Right atrium auricular region (tissue), 2 donors: ENCODE measurements around the gene KRT78. TPM values are rescaled to one million over a fixed set of nuclear protein-coding genes. Genes with fewer than 3 reads are reported as not detected.

Source experiments
- DNase-seq: peaks from one replicate; pipeline ENCODE4 v3.0.0-alpha.2; 2019; ENCODE audit warnings: low spot score
- H3K27ac ChIP-seq, 2 donors: fragments of 200-600 bp; sonication (generic); 1 replicate in 1 of 2; 2 replicates in 1 of 2; pipeline ENCODE4 v1.5.1; 2016 to 2019
- H3K27me3 ChIP-seq, 2 donors: fragments of 200-600 bp; sonication (generic); one replicate each; pipeline versions ENCODE4 v1.5.1 to v1.6.0; 2017 to 2019
- H3K36me3 ChIP-seq: fragments of 200-600 bp; sonication (generic); one replicate; pipeline ENCODE4 v1.5.1; 2016
- H3K4me1 ChIP-seq, 2 donors: fragments of 200-600 bp; sonication (generic); one replicate each; pipeline versions ENCODE4 v1.5.1 to v1.6.0; 2017 to 2019
- H3K4me3 ChIP-seq, 2 donors: fragments of 200-600 bp; sonication (generic); 1 replicate in 1 of 2; 2 replicates in 1 of 2; pipeline ENCODE4 v1.5.1; 2017 to 2019; ENCODE audit warnings: mild to moderate bottlenecking in 1 of 2, moderate library complexity in 1 of 2
- H3K9me3 ChIP-seq, 2 donors: fragments of 200-600 bp; sonication (generic); one replicate each; pipeline ENCODE4 v1.5.1; 2019
- CTCF ChIP-seq, 2 donors: fragments of 200-600 bp; sonication (generic); IDR thresholded peaks; one replicate each; pipeline ENCODE4 v1.5.1; 2019; ENCODE audit warnings: antibody characterized with exemption in 2 of 2
- total RNA-seq, 2 donors: library from RNA; depleted of rRNA; stranded (reverse); fragments of >200 nt; gene quantifications; one replicate each; pipeline ENCODE4 v1.1.0, GENCODE V29; 2016

Gene KRT78
- total RNA-seq, 2 donors from 2014 or later: not detected

- H3K9me3 ChIP-seq: no peaks in the 10 kb centered on the region
- H3K27ac ChIP-seq: no peak overlapping the region
- no peak for TF ChIP-seq CTCF (IDR thresholded peaks at IDR 0.05)
- no peak overlapping the region for H3K4me3 ChIP-seq
- no peak for DNase-seq
- H3K4me1 ChIP-seq: no peaks in the 10 kb centered on the region
- no peaks in the 10 kb centered on the region for H3K36me3 ChIP-seq
- H3K27me3 ChIP-seq: no peaks in the 10 kb centered on the region
Observed at GRCh38 chr12:52806821-52807543, 41.8 kb downstream of the KRT78 start.

GRCh38 chr12:52806169-52806811 is 42.5 kb downstream of the KRT78 start:
- Histone ChIP-seq H3K4me3 (no peak overlapping the region), H3K9me3 (no peaks in the 10 kb centered on the region), H3K36me3 (no peaks in the 10 kb centered on the region), H3K27ac (no peak overlapping the region), H3K4me1 (no peaks in the 10 kb centered on the region), H3K27me3 (no peaks in the 10 kb centered on the region)
- no peak for TF ChIP-seq CTCF (IDR thresholded peaks at IDR 0.05)
- DNase-seq: no peak

- no peak overlapping the region for H3K27ac ChIP-seq
- no peaks in the 10 kb centered on the region for H3K36me3 ChIP-seq
- TF ChIP-seq CTCF (IDR thresholded peaks at IDR 0.05): no peak
- no peak for DNase-seq
- H3K27me3 ChIP-seq: no peaks in the 10 kb centered on the region
- no peaks in the 10 kb centered on the region for H3K9me3 ChIP-seq
- H3K4me3 ChIP-seq: no peak overlapping the region
- H3K4me1 ChIP-seq: no peaks in the 10 kb centered on the region
Observed at GRCh38 chr12:52805739-52806138, 43.1 kb downstream of the KRT78 start.

- no peak overlapping the region for H3K4me3 ChIP-seq
- TF ChIP-seq CTCF (IDR thresholded peaks at IDR 0.05): no peak
- no peaks in the 10 kb centered on the region for H3K4me1 ChIP-seq
- no peaks in the 10 kb centered on the region for H3K36me3 ChIP-seq
- DNase-seq: no peak
- H3K9me3 ChIP-seq: no peaks in the 10 kb centered on the region
- no peak overlapping the region for H3K27ac ChIP-seq
- H3K27me3 ChIP-seq: no peaks in the 10 kb centered on the region
Observed at GRCh38 chr12:52805000-52805399, 43.8 kb downstream of the KRT78 start.

- Histone ChIP-seq H3K36me3 (no peaks in the 10 kb centered on the region), H3K27me3 (no peaks in the 10 kb centered on the region), H3K9me3 (no peaks in the 10 kb centered on the region), H3K27ac (no peak overlapping the region), H3K4me1 (no peaks in the 10 kb centered on the region), H3K4me3 (no peak overlapping the region)
- TF ChIP-seq CTCF (IDR thresholded peaks at IDR 0.05): no peak
- DNase-seq: no peak
Observed at GRCh38 chr12:52802442-52802841, 46.4 kb downstream of the KRT78 start.
